ENCODE data around the gene DNER.
"Not testable (repeated sequence)": the region's sequence is repeated elsewhere in the genome, so short reads cannot be mapped to it uniquely, and the experiment has no call there.

DNER gene

DNA sequence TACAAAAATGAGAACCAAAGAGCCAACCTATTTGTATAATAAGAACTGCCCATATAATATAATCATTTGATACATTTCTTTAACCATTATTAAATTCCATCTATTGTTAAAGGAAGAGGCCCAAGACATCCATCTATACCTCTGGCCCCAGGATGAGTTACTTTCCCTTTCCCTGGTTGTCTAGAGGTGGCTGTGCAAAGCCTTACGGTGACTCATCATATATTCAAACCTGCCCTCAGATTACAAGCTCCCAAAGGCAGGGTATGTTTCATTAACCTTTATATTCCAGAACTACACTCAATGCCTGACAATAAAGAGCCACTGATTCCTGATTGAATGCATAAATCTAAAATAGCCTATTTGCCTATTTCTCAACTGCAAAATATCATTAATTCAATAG, 337.5 kb downstream of the DNER start:
- no peak for DNase-seq

DNA sequence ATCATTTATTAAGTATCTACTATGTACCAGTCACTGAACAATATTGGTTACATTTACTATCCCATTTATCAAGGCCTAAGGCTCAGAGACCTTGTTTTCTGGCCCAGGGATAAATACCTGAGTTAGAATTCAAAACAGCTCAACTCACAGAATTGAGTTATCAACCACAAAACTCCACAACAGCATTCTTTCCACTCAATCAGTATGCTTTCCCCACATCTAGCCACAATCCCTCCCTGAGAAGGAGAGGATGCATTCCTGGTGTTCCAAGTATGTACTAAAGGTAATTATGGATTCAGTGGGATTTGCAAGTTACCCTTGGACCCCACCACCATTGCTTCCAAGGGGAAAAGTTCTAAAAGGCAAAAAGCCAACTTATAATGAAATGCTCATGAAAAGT, 339.1 kb downstream of the DNER start:
- no peak for DNase-seq

DNA sequence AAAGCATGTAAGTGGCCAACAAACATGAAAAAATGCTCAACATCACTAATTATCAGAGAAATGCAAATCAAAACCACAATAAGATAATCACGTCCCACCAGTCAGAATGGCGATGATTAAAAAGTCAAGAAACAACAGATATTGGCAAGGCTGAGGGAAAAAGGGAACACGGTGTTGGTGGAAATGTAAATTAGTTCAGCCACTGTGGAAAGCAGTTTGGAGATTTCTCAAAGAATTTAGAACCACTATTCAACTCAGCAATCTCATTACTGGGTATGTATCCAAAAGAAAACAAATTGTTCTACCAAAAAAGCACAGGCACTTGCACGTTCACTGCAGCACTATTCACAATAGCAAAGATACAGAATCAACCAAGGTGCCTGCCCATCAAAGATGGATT, 341.0 kb downstream of the DNER start:
- DNase-seq, result not testable (repeated sequence)

DNA sequence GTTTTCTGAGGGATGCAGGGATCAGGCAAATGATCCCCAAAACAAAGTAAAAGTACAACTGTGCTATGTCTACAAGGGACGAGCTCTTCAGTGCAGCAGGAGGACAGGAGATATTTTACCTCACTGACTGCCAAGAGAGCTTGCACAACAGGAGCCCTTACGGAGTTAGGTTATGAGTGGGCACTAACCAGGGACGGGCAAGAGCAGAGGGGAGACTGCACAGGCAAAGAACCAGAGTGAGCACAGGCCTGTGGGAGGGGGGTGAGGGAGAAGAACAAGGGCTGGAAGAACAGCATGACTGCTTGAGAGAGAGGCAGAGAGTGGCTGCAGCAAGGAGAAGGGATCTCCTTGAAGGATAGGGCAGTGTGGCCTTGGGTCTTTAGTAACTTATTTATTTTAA, 342.1 kb downstream of the DNER start:
- DNase-seq, result no peak

DNA sequence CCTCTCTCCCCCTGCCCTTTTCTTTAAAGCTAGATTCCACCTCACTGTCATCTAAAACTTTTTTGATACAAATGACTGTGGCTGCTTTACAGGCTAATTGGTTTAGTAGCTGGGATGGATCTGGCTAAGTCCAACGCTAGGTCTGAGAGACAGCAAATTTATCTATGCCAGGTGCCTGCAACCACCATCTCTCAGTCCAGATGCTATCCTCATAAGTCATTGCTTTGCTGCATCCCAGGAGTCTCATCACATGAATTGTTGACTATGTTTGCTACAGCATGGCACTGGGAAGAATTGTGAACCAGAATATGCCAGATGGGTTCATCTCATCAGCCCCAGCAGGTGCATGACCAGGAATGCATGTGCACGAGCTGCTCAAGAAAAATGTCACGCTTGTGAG, 343.3 kb downstream of the DNER start:
- no peak for DNase-seq

DNA sequence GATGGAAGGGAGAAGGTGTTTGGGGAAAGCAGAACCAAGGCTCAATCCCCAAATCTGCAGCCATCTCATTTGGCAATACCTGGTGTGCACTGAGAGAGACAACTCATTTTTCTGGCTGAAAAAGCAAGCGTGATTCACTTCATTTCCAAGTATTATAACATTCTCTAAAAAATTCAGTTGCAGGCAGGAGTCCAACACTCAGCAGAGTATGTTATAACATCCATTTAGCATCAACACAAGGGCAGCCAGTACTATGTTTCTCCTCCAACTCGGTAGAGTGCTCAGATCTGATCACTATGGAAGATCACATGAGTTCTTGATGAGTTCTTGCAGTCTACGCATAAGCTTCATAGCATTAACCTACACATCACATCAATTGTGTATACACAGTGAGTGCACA, 343.8 kb downstream of the DNER start:
- DNase-seq, result no peak

DNA sequence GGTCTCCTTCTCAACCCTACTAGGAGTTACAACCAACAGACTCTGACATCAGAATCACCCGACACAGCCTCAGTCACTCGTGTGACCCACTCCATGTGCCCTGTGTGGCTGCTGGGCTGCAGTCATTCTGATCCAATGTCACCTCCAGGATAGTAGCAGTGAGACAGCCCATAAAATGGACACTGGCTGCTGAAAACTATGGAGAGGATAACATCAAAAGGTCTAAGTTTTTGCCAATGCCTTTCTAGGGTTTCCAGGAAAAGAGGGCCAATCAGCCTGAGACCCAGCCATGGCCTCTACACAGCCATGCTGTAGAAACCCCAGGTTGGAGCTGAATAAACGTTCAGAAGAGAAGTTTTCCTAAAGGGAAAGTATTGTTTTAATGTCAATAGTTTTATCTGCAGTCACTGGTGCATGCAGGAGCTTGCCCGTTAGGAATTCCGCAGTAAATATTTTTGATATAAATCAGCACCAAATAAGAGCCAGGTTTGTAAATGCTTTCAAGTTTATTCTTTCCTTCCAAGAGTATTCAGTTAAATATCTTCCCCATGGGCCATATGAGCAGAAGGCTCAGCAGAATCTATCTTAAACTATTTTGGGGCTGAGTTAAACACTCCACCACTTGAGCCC, 351.1 kb downstream of the DNER start:
- DNase-seq, result no peak

DNA sequence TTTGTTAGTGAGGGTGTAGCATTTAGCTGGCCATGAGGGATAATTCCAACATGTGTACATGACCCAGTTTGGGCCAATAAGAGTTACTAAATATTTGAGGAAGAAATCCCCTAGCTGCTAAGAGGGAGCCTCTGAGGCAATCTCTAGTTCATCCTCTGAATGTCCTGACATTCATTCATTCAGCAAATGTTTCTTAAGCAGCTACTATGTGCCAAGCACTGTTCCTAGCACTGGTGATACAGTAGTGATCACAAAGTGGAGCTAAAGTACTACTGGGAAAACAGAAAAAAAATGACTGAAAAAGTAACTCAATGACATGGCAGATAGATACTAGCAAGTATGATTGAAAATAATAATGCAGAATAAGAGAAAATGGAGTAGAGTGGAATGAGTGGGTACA, 363.5 kb downstream of the DNER start:
- no peak for DNase-seq

DNA sequence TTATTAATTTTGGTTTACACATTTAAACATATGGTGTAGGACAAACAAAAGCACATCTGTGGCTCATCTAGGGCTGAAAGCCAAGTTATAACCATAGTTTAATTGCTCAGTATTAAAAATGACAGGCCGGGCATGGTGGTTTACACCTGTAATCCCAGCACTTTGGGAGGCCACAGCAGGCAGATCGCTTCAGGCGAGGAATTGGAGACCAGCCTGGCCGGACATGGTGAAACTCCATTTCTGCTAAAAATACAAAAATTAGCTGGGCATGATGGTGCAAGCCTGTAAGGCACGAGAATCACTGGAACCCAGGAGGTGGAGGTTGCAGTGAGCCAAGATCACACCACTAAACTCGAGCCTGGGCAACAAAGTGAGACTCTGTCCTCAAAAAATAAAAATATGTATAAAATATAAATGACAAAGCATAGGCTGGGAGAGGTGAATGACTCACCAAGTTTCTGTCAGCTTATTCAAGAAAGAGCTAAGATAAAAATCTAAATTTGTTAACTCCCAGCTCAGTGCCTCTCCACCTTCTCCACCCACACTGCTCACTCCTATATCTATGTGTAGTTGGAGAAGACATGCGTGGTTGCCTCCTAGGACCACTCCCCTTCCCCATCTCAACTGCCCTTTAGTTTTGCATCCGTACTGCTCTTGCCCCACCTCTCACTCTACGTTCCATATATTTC, 364.1 kb downstream of the DNER start:
- DNase-seq, result no peak

DNA sequence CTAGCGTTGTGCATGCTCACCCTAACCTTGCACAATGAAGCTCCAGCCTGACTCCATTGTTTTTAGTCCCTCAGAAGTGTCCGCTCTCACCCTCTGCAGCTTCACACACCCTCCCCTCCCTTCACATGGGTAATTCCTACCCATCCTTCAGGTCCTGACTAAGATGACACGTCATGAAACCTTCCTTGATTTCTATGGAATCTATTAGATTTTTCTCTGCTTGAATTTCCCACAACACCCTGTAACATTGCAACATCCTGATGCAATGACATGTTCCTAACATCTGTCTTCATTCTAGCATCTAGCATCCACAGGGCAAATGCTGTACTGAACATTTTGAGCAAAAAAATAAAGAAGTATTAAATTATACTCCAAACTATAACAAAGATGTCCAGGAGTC, 366.2 kb downstream of the DNER start:
- DNase-seq, result no peak

DNA sequence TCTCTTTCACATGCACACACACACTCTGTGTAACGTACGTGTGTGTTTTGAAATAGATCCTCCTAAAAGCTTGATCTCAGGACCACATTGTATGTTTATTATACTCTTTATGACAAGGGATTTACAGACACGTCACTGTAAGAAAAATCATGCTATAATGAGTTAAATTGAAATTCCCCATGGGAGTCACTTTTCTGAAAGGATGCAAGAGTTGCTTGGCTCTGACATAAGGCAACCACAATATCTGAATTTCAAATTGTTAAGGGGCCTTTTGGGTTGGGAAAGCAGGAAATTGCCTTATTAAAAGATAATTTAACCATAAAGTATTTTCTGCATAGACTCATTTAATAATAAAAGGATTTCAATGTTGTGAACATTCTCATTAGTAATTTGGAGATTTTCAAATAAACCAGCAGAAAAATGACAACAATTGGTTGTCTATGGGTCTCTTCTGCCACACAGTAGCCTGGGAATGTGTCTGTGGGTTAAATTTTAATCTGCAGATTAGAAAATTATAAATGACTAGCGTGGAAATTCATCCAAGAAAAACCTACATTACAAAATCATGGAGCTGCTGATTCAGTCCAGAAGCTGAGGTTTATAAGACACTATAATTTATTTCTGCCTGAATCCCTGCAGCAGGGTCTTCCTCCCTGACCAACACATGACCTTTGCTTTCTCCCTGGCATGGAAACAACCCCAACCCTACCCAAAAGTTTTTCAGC, 367.4 kb downstream of the DNER start:
- no peak for DNase-seq

DNA sequence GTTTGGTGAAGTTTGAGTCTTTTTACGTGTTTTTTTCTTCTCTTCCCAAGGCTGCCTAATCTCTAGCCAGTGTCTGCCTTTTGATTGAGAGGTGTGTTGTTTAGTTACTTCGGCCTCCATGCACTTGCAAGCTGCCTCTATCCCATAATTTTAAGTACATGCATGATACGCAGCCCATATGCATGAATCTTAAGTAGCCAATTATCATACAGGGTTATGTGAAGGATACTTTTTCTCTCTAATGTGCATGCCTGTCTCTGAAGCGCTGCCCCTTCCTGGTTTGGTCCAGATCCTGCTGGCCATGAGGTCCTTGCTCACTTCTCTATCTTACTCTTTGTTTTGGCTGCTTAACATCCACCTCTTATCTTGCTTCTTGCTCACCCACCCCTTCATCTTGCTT, 369.4 kb downstream of the DNER start:
- DNase-seq, result no peak

DNA sequence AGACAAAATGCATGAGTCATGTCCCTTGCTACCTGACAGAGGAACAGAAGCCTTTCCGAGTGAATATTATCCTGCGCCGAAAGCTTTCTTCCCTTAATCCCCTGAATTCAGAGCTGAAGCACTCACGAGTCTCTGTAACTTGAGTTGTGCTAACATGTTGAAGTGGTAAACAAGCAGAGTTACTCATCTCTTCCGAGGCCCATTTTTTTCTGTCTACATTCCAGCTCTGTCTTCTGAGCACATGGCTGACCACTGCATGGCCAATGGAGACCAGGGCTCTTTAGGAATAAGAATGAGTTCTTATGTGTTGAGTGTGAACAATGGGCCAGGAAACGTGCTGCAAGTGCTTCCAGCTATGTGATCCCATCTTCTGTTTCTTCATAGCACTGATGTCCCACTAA, 370.2 kb downstream of the DNER start:
- DNase-seq, result peak; percentile 8

DNA sequence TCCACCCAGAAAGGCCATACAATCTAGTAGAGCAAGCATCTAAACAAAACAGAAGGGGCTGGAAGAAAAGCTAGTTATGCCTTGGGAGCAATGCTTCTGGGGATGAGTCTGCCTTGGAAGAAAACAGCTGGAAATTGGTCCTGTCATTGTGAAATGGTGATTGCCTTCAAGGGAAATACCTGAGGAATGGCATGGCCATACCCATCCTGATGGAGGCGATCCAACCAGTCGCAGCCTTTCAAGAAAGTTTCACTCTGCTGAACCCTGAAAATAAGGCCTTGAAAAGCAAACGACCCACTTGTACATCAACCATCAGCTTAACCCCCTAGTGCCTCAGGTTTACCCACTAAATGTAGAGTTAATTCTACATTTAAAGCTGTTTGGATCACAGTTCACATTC, 370.7 kb downstream of the DNER start:
- DNase-seq, result no peak

DNA sequence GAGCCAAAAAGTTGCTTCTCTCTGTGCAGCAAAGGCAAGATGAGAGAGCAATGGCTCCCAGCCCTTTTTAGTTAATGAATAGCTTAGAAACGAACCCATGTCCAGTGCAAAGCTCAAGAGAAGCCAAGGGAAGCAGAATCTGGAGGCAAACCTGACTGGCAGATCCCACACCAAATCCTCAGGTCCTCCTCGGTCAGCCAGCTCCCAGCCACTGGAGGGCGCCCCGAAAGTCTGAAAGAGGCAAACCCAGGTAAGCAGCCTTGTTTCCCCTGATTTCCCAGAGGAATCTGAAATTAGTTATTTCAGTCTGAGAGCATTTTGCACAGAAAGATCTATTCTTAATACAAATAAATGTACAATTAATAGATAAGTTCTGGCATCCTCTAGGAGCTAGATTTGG, 372.0 kb downstream of the DNER start:
- no peak for DNase-seq

DNA sequence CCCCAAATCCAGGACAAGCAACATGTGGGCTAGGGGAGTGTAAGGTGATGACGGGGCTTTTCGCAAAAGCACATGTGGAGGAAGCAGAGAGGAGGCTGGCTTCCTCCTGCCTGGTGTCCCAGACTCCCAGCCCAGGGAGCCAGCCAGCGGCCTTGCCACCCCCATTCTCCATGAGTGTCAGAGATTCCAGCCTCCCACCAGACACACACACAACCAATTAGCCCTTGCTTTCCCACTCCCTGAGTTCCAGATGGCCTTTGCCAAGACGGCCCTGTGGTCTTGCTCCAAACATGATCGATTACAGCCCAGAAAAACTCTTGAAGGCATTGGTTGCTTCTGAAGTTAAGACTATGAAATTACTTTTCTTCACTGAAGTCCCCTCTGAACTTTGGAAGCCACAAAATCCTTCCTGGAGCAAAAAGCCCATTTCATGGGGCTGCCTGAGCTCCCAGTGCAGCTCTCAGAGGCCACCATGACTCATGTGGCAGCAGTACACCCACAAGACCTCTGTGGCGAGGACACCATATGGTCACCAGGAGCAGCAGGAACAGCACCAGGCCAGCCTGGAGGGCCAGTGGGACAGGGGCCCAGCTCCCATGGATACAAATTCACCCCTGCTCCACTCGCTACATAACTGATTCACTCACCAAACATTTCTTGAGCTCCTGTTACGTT, 374.1 kb downstream of the DNER start:
- no peak for DNase-seq

DNA sequence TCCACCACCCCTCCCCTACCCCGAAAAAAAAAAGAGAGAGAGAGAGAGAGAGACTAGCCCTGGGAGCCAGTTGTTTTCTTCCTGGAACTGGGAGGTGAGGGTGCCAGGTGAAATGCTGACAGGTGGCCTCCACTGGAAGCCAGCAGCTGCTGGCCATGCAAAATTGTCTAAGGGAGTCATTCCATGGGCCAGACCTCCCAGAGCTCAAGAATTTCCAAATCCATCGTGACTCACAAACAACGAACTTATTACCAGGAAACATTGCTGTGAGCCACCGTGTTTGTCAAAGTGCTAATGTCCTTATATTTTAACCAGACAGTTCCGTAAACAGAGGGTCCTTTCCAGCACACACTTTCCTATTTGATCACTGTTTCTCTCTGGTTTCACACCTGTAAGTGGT, 374.7 kb downstream of the DNER start:
- DNase-seq, result no peak

DNA sequence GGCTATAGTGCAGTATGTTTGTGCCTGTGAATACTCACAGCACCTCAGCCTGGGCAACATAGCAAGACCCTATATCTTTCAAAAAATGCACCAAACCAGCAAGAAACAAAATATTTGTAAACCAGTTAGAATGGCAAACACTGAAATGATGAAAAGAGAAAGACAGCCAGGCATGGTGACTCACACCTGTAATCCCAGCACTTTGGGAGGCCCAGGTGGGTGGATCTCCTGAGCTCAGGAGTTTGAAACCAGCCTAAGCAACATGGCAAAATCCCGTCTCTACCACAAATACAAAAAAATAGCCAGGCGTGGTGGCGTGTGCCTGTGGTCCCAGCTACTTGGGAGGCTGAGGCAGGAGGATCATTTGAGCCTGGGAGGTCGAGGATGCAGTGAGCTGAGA, 375.2 kb downstream of the DNER start:
- not testable (repeated sequence) for DNase-seq

DNA sequence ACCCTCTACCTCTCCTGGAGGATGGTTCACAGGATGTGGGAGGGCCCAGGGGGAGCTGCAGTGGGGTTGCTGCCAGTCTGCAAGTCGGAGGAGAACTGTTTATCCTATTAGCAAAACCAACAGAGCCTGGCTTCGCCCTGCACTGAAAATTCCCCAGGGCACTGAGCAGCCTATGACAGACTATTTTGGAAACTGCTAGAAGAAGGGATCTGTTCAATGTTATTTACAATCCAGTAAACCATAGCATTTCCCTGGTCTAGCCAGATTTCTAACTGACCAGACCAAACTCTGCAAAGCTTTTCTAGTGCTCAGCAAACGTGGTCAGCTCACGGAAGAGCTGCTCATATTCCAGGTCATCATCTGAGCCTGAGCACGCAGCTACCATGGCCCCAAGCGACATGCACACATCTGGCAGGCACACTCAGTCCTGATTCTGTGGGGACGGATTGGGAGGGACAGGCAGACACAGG, 378.4 kb downstream of the DNER start:
- DNase-seq, result no peak

DNA sequence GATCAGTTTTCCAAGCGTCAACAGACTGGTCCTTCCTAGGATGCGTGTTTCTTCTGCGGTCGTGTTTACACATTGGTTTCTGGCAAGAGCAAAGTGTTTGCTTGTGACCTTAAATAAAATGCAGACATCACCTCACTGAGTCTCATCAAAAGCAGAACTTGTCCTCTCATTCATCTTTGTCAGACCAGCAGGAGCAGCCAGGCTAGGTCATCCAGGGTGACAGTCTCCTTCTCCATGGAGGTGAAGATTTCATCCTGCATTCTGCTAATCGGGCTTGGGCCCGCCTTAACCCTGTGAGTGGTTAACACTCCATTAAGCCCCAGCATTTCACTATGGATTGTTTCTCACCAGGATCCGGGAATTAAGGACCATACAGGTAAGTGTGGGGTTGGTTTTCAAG, 379.0 kb downstream of the DNER start:
- no peak for DNase-seq

DNA sequence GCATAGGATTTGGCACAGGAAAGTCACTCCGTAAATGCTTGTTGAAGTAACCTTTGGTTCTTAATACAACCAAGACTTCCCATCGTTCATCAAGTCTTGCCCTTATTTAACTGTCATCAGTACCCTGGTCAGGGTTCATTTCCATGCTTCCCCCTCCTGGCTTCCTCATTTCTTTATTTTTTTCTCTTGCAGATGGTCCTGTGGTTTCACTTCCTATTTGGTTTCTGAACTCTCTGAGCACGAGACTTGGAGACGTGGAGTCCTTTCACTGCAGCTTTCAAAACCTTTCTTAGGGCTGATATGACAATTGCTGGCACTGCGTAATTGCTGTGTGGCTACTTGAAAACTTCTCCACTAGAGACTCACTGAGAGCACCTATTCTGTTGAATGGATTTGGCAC, 383.4 kb downstream of the DNER start:
- no peak for DNase-seq

DNA sequence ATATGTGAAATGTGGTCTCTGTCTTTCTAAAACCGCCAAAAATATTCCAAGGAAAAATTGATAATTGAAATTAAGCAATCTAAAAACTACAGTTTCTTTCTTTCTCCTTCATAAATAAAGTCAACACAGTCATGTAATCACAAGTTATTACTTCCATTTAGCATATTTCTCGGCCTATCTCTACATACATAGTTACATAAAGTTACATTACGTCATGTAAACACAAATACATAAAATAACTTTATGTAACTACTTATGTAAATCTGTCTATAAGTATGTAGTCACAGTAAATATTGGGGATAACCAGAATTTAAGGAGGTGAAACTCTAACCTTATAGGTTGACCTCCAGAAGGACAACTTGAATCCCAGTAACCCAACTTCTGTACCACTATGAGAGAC, 394.8 kb downstream of the DNER start:
- DNase-seq, result no peak

DNA sequence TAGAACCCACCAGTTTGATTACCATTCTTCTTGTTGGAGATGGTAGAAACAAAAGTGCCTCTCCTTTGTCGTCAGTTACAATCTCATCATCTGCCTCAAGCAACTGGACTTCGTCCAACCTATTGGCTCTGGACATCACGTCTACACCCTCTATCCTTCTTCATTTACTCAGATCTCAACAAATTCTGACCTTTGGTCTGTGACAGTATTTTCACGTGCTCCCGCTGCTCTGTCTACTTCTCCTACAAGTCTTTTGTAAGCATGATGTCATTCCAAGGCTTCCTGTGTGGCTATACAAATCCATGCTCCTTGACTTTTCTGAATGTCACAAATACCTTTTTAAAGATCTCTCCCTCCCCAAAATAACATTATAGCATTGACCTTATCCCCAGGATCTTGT, 400.2 kb downstream of the DNER start:
- no peak for DNase-seq

DNA sequence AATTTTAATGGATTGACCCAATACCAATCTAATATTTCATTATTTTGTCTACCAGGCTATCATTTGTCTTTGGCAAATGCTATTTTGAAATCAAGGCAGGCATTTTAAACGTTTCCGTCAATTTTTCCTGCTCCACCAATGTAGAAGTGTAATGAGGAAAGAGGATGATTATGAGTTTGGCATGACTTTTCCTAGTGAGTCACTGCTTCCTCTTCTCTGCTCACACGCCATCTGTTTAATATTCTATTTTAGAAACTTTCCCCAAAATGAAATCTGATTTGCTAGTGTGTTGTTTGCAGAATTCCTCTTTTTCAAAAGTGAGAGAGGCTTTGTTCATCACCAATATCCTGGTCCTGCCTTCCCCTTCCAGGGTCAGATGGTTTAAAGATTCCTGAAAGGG, 400.8 kb downstream of the DNER start:
- no peak for DNase-seq
